Measurements from ENCODE around the gene TOLLIP.

GRCh38 chr11:1278766-1279673 lies 30.4 kb downstream of the TOLLIP start:
- TF ChIP-seq CTCF (IDR thresholded peaks at IDR 0.05; ENCODE audit: low read depth, low read length) = no peak
- TF ChIP-seq MYC (IDR thresholded peaks at IDR 0.05; ENCODE audit: low read depth, low read length) = no peak
- no peak for TF ChIP-seq POLR2A (IDR thresholded peaks at IDR 0.05; ENCODE audit: extremely low read depth, insufficient read length)
- no peak for TF ChIP-seq MAX (IDR thresholded peaks at IDR 0.05; ENCODE audit: low read depth, low read length)
